ENCODE data around the gene RHOT1. TPM values are rescaled to one million over a fixed set of nuclear protein-coding genes. Genes with fewer than 3 reads are reported as not detected.
A peak's percentile ranks its signal among the peaks of the same experiment; 100 is the strongest.

The RHOT1 gene
- total and polyA plus RNA-seq, 2 donors (not counting 3 experiments of a cell fraction or from before 2014, with no cell fraction given): 23.5 to 28.8 TPM

GRCh38 chr17:32157225-32157624 is 14.9 kb downstream of the RHOT1 start:
- BruUV-seq (replicated peaks): no TSS peak
- Histone ChIP-seq H3K27me3 (ENCODE audit: control insufficient read depth in 2 of 2, insufficient read depth in 2 of 2, low read length in 2 of 2) (no peaks in the 10 kb centered on the region), H3K27ac (ENCODE audit: insufficient read depth, low read depth, low read length) (no peak overlapping the region), H3K4me2 (ENCODE audit: insufficient read depth, low read length) (no peak overlapping the region), H3K9me1 (replicated peaks; ENCODE audit: control insufficient read depth, extremely low read depth, insufficient read depth, low read length) (no peaks in the 10 kb centered on the region), H3K4me3 (replicated peaks in 1 of 3; ENCODE audit: insufficient read depth in 1 of 3, low read depth in 1 of 3, low read length in 3 of 3) (no peak overlapping the region), H3K9me3 (replicated peaks; ENCODE audit: control insufficient read depth, insufficient read depth, low read length) (no peaks in the 10 kb centered on the region), H3K4me1 (ENCODE audit: control insufficient read depth, extremely low read depth, insufficient read depth, low read length) (peaks cover 11% of the 10 kb centered on the region), H3K36me3 (ENCODE audit: control insufficient read depth in 2 of 2, extremely low read depth in 1 of 2, insufficient read depth in 2 of 2, low read length in 2 of 2) (peaks cover 0 to 6% of the 10 kb centered on the region in 2 experiments), H3K9ac (replicated peaks; ENCODE audit: extremely low read depth, insufficient read depth, low read length) (no peak overlapping the region), H3K79me2 (ENCODE audit: control insufficient read depth, insufficient read depth, low read length) (peaks cover under 1% of the 10 kb centered on the region), H4K20me1 (replicated peaks; ENCODE audit: control insufficient read depth, extremely low read depth, insufficient read depth, low read length) (no peaks in the 10 kb centered on the region), H2AFZ (ENCODE audit: low read depth, low read length) (no peak overlapping the region)
- ChIA-PET CTCF (interaction anchor here (1.0 to 1.2 kb wide), 3 partner anchors 12 to 17 kb away, joined by 3 to 4 read pairs (median 3); partner anchors contain the start of gene RHOT1), POLR2A (no interaction called here)
- dilution Hi-C loops (cut with MboI; ENCODE audit: extremely low pct_ligation_motif_present, low sequenced_read_pairs): no loop called here
- TF ChIP-seq GATA2 (IDR thresholded peaks at IDR 0.05; ENCODE audit: insufficient read depth, insufficient read length, low read depth, low read length) (peak; percentile 9), FOS (IDR thresholded peaks at IDR 0.05; ENCODE audit: borderline replicate concordance, insufficient read depth, low read length) (no peak)
- intact Hi-C loops (cut with micrococcal nuclease): no loop called here
- DNase-seq (ENCODE audit: low read depth, low spot score) (no peak), FAIRE-seq (no peak)

GRCh38 chr17:32158870-32159585 is 16.7 kb downstream of the RHOT1 start:
- ChIA-PET CTCF (interaction anchor here (1.6 kb wide), 1 partner anchor 152 kb away, joined by 6 read pairs; the partner anchor contains the start of gene LRRC37B), POLR2A (no interaction called here)
- peaks cover 11% of the 10 kb centered on the region for H3K4me1 ChIP-seq (ENCODE audit: control insufficient read depth, extremely low read depth, insufficient read depth, low read length)
- H2AFZ ChIP-seq (ENCODE audit: low read depth, low read length): no peak overlapping the region
- no peaks in the 10 kb centered on the region for H3K79me2 ChIP-seq (ENCODE audit: control insufficient read depth, insufficient read depth, low read length)
- no peaks in the 10 kb centered on the region for H3K9me3 ChIP-seq (replicated peaks; ENCODE audit: control insufficient read depth, insufficient read depth, low read length)
- H4K20me1 ChIP-seq (replicated peaks; ENCODE audit: control insufficient read depth, extremely low read depth, insufficient read depth, low read length): no peaks in the 10 kb centered on the region
- peaks cover 0 to 6% of the 10 kb centered on the region in 2 experiments for H3K36me3 ChIP-seq (ENCODE audit: control insufficient read depth in 2 of 2, extremely low read depth in 1 of 2, insufficient read depth in 2 of 2, low read length in 2 of 2)
- intact Hi-C loops (cut with micrococcal nuclease): no loop called here
- no peak overlapping the region for H3K9ac ChIP-seq (replicated peaks; ENCODE audit: extremely low read depth, insufficient read depth, low read length)
- no peaks in the 10 kb centered on the region for H3K9me1 ChIP-seq (replicated peaks; ENCODE audit: control insufficient read depth, extremely low read depth, insufficient read depth, low read length)
- no peak overlapping the region for H3K4me3 ChIP-seq (replicated peaks in 1 of 3; ENCODE audit: insufficient read depth in 1 of 3, low read depth in 1 of 3, low read length in 3 of 3)
- TF ChIP-seq CTCF (IDR thresholded peaks at IDR 0.05; ENCODE audit: extremely low read depth in 1 of 2, insufficient read depth in 1 of 2, low read depth in 1 of 2, low read length in 2 of 2) (no peak), EZH2 (IDR thresholded peaks at IDR 0.05; ENCODE audit: borderline replicate concordance, low read depth, low read length, severe bottlenecking) (no peak), JUN (IDR thresholded peaks at IDR 0.05; ENCODE audit: borderline replicate concordance, insufficient read depth, insufficient read length, low read depth) (no peak), MYC (IDR thresholded peaks at IDR 0.05; ENCODE audit: low read depth, low read length) (no peak), POLR2A (IDR thresholded peaks at IDR 0.05; ENCODE audit: low read depth, low read length) (no peak), FOS (IDR thresholded peaks at IDR 0.05; ENCODE audit: borderline replicate concordance, insufficient read depth, low read length) (no peak), MAX (IDR thresholded peaks at IDR 0.05; ENCODE audit: insufficient read depth, insufficient read length) (no peak), GATA2 (IDR thresholded peaks at IDR 0.05; ENCODE audit: insufficient read depth, insufficient read length, low read depth, low read length) (no peak), POLR2AphosphoS5 (IDR thresholded peaks at IDR 0.05; ENCODE audit: insufficient read depth, low read depth, low read length) (no peak)
- FAIRE-seq: no peak
- H3K27ac ChIP-seq (ENCODE audit: insufficient read depth, low read depth, low read length): no peak overlapping the region
- no peak for DNase-seq (ENCODE audit: low read depth, low spot score)
- dilution Hi-C loops (cut with MboI; ENCODE audit: extremely low pct_ligation_motif_present, low sequenced_read_pairs): no loop called here
- H3K4me2 ChIP-seq (ENCODE audit: insufficient read depth, low read length): no peak overlapping the region
- no TSS peak for BruUV-seq (replicated peaks)
- no peaks in the 10 kb centered on the region for H3K27me3 ChIP-seq (ENCODE audit: control insufficient read depth in 2 of 2, insufficient read depth in 2 of 2, low read length in 2 of 2)

Measured in endothelial cell of umbilical vein (primary cell).